HG03060 (cell line): Measurements from ENCODE around the gene CDCA5.

Experiments
- ATAC-seq: cut with Tn5 transposase; IDR thresholded peaks from one replicate; pipeline ENCODE4 v1.9.1; 2021; ENCODE audit warnings: low read depth, moderate number of reproducible peaks; ENCODE audit not compliant: unreplicated experiment

Gene CDCA5

GRCh38 chr11:65108469-65109123 lies 24.8 kb upstream of the CDCA5 start:
- no peak for ATAC-seq

DNA sequence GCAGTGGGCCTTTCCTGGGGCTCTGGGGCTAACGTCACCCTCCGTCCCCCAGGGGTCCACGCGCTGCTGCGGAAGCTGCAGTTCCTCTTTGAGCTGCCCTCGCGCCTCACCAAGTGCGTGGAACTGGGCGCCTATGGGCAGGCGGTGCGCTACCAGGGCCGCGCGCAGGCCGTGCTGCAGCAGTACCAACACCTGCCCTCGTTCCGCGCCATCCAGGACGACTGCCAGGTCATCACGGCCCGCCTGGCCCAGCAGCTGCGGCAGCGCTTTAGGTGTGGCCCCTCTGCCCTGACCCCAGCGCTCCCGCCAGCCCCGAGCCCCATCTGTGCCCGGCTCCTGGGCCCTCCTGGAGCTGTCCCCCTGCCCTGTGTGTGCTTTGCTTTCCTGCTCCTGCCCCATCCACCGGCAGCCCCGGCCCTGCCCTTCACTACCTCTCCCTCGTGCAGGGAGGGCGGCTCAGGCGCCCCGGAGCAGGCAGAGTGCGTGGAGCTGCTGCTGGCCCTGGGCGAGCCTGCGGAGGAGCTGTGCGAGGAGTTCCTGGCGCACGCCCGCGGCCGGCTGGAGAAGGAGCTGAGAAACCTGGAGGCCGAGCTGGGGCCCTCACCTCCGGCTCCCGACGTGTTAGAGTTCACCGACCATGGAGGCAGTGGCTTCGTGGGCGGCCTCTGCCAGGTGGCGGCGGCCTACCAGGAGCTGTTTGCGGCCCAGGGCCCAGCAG lies 24.1 kb upstream of the CDCA5 start:
- ATAC-seq: no peak

GRCh38 chr11:65107078-65107477 lies 23.2 kb upstream of the CDCA5 start:
- ATAC-seq: no peak

DNA sequence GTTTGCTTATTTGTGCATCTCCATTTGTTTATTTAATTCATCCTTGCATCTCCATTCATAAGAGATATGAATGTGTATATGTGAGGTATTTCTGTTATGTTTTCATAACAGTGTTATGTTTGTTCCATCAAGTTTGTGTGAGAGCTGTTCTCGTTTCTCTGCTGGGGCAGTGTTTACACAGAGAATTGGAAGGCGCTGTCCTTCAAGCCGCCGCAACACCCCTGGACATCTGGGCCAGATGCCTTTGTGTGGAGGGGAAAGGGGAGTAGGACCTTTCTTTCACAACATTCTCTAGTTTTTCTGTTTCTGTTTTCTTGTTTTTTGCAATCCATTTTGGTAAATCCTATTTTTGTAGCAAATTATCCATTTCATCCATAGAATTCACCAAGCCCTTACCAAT lies 20.8 kb upstream of the CDCA5 start:
- ATAC-seq: no peak

- no peak for ATAC-seq
Observed at GRCh38 chr11:65103476-65103875, 19.6 kb upstream of the CDCA5 start.

GRCh38 chr11:65102142-65103095 lies 18.6 kb upstream of the CDCA5 start:
- no peak for ATAC-seq

DNA sequence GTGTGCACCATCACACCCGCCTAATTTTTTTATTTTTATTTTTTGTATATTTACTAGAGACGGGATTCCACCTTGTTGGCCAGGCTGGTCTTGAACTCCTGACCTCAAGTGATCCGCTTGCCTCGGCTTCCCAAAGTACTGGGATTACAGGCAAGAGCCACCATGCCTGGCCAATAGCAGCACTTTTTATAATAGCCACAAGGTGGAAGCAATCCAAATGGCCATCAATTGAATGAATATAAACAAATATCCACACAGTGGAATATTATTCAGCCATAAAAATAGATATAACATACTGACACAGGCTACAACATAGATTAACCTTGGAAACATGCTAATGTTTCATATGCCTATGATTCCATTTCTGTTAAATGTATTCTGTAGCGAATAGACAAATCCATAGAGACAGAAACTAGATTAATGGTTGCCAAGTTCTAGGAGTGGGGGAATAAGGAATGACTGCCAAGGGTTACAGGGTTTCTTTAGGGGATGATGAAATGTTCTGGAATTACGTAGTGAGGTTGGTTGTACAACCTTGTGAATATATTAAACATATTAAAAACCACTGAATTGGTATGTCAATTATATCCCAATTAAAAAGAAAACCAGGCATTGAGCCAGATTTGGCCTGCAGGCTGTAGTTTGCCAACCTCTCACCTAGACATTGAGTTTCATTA lies 17.0 kb upstream of the CDCA5 start:
- no peak for ATAC-seq

DNA sequence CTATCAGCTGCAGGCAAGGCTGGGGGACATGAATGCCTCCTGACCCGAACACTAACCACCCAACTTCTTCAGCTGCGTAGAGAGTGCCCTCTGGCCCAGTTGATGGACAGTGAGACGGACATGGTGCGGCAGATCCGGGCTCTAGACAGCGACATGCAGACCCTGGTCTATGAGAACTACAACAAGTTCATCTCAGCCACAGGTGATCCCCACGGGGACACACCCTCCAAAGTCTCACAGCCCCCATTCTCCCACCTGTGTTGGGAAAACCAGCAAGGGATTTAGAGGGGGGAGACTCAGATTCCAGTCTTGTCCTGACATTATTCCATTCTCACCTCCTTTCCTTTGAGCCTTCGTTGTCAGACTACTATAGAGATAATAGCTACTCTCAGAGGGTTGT lies 13.1 kb upstream of the CDCA5 start:
- no peak for ATAC-seq

DNA sequence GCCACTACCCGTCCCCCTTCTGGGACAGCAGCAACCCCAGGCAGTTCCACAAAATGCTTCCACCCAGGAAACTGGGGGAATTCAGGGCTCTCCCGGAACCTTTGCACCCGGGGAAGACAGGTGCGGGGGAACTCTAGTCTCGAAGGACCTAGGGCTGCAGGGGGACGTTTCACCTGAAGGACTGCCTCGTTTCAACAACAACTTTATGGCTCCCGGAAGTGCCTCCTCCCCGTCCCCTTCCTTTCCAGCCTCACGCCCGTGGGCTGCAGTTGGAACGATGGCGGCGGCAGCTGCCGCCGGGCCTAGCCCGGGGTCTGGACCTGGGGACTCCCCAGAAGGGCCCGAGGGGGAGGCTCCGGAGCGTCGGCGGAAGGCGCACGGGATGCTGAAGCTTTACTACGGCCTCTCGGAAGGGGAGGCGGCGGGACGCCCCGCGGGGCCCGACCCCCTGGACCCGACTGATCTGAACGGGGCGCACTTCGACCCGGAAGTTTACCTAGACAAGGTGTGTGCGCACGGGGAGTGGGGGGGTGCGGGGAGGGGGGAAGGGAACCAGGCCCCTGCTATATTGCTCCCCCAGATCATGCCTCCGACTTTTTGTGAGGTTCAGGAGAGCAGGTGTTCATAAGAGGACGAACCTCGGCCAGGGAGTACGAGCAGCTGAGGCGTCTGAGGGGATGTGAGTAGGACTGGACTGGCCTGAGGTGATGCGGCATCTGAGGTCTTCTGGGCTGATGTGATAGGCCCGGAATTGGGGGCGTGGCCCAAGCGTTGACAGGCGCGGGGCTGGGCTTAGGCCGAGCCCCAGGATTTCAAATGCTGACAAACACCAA lies 12.3 kb upstream of the CDCA5 start, which contains the start of gene VPS51:
VPS51 (plus strand) TSS at position 241 of the 833 bp plus-strand sequence; CDS start at position 278, 37 bp downstream.
- peak; percentile 60 for ATAC-seq

DNA sequence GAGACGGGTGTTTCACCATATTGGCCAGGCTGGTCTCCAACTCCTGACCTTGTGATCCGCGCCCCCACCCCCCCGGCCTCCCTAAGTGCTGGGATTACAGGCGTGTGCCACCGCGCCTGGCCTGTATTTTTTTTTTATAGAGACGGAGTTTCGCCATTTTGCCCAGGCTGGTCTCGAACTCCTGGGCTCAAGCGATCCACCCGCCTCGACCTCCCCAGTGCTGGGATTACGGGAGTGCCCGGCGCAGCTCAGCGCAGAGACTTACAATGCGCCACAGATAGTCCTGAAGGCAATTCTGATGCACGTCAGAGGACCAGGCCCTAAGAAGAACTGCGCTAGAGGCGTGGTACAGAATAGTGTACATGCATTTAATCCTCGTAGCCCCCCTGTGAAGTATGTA lies 11.6 kb upstream of the CDCA5 start:
- no peak for ATAC-seq

- no peak for ATAC-seq
Observed at GRCh38 chr11:65090628-65091027, 6.8 kb upstream of the CDCA5 start.

- ATAC-seq: no peak
Observed at GRCh38 chr11:65089621-65090020, 5.8 kb upstream of the CDCA5 start.

DNA sequence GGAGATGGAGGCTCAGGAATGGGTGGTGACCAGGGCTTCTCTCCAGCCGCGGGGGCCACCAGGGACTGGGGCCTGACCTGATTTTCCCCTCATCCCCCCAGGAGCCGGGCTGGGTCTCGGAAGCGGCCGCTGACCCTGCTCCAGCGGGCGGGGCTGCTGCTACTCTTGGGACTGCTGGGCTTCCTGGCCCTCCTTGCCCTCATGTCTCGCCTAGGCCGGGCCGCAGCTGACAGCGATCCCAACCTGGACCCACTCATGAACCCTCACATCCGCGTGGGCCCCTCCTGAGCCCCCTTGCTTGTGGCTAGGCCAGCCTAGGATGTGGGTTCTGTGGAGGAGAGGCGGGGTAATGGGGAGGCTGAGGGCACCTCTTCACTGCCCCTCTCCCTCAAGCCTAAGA lies 4.0 kb upstream of the CDCA5 start:
- ATAC-seq: no peak

- no peak for ATAC-seq
Observed at GRCh38 chr11:65087216-65087615, 3.4 kb upstream of the CDCA5 start.

- ATAC-seq: no peak
Observed at GRCh38 chr11:65086809-65087208, 3.0 kb upstream of the CDCA5 start.

DNA sequence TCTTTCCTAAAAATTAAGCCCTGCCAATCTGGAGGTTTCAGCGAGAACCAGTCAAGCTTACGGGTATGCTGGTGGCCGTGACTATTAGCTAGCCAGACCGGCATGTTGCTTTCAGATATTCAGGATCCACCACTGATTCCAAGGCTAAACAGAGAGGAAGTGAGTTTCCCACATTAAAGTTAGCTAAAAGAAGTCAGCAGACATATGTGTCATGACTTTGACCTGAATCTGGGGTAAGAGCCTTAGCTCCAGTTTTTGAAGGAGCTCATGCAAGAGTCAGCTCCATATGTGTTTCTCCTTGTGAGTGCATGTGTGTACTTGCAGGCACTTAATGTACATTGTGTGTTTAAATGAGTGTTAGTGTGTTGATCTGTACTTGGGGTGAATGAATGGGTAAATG lies 1.6 kb upstream of the CDCA5 start:
- ATAC-seq: no peak

DNA sequence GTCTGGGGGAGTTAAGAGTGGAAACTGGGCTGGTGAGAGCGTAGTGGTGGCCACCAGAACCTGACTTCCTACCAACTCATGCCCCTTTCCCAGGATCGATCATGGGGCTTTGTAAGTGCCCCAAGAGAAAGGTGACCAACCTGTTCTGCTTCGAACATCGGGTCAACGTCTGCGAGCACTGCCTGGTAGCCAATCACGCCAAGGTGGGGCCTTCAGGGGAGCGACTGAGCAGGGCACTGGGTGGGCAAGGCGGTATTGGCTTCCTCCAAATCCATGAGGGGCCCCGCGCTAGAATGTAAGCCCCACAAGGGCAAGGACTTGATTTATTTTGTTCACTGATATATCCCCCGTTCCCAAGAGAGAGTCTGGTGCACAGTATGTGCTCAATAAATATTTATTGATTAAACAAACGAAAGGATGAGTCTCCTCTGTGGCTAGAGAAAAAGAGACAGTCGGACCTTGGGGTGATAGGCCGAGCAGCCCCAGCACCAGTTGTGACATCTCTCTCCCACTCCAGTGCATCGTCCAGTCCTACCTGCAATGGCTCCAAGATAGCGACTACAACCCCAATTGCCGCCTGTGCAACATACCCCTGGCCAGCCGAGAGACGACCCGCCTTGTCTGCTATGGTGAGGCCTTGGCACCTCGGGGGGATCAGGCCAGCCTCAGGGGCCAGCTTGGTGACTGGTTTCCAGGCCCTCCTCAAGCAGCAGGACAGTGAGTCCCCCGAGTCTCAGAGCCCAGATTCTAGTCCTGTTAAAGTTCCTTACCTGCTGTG lies 947 bp upstream of the CDCA5 start:
- no peak for ATAC-seq

- ATAC-seq: peak; percentile 25
Observed at GRCh38 chr11:65083134-65083833, 556 bp downstream of the CDCA5 start.
